Measurements from ENCODE around the gene ANXA2R.

The ANXA2R gene

DNA sequence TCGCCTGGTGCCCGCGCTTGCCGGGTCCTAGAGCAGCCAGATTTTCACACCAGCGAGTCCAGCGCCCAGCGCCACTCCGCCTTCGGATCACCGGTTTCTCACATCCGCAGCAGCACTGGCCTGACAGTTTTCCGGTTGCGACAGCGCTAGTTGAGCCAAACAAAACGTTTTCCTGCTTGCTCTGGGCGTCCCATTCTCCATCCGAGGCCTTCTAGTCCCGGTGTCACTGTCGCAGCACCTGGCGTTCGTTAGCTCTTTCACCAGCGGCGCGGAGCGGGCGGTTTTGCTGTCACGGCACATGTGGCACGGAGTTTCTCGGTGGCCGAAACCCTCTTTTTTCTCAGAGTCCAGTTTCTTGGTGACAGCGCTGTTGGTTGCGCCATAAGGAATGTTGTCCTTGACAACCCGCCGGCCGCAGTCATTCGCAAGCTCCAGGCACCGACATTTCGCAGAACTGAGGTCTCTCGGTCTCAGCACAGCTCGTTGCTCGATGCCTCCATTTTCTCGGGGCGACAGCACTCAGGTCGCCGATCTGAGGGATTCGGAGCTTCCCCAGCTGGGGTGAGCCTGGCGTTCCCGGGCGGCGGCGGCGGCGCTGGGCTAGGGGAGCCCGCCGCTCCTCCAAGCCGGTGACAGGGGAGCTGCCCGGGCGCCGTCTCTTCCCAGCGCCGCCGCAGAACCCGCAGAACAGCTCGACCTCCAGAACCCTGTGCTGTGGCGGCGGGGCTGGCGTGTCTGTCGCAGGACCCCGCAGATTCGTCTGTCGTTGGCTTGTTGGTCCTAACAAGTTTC lies 47.8 kb downstream of the ANXA2R start:
- peak overlapping the region; percentile 88 for H4K91ac ChIP-seq (ENCODE audit: low read length)

DNA sequence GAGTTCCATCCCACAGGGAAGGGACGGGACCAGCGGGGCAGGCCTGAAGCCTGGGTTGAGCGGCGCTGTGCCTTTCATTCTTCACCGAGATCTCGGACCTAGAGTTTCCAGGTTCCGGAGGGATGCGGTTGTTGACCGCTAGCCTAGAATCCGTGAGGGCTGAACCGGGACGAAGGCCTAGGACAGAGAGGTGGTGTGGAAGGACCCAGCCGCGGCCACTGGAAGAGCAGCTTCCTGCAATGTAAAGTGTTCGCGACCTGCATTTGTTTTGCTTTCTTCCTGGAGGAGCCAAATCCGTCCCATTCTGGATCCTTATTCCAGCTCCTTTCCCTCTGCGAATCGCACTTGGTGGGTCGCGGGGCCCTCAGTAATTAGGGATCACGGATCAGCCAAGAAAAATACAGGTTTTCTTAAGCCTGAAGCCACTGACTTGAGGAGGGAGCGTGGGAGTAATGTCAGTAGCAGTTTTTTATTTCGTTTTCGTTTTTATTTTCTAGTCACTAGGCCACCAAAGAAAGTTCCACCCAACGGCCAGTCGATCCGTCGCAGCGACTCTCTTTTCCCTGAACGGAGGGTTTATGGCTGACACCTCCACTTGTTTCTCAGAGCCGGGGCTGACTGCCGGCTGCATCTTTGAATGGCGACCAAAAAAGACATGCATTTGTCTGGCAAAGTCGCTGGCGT lies 48.6 kb downstream of the ANXA2R start:
- no peak for DNase-seq

More for the DNA sequence above, 47.8 kb downstream of the ANXA2R start:
- Histone ChIP-seq H3K27ac (ENCODE audit: low read length, poor library complexity, severe bottlenecking) (peak overlapping the region; percentile 60), H4K8ac (ENCODE audit: low read length) (peak overlapping the region; percentile 63), H3K4me1 (ENCODE audit: control insufficient read depth, insufficient read depth, low read depth, low read length) (peaks cover 10% of the 10 kb centered on the region), H2BK120ac (ENCODE audit: low read depth, low read length) (peak overlapping the region; percentile 93), H3K36me3 (ENCODE audit: control insufficient read depth in 1 of 2, insufficient read depth in 2 of 2, low read depth in 1 of 2, low read length in 2 of 2) (peaks cover 0 to 3% of the 10 kb centered on the region in 2 experiments), H3K27me3 (ENCODE audit: control insufficient read depth in 1 of 2, insufficient read depth in 1 of 2, low read length in 2 of 2) (no peaks in the 10 kb centered on the region), H3K4me2 (ENCODE audit: low read length, poor library complexity, severe bottlenecking) (peak overlapping the region; percentile 83), H2BK15ac (ENCODE audit: low read depth, poor library complexity, severe bottlenecking) (peak overlapping the region; percentile 44), H3K18ac (ENCODE audit: low read depth in 1 of 2, low read length in 2 of 2) (peak overlapping the region; percentile 87 to 94), H3K14ac (ENCODE audit: low read length in 2 of 2) (peak overlapping the region in 1 of 2 experiments; percentile 71), H2AK5ac (ENCODE audit: low read length, severe bottlenecking) (no peak overlapping the region), H2BK12ac (ENCODE audit: low read length in 2 of 2) (peak overlapping the region; percentile 51 to 64), H3K4ac (ENCODE audit: low read depth in 1 of 2, low read length in 2 of 2) (peak overlapping the region; percentile 93 to 94), H3K4me3 (ENCODE audit: insufficient read depth in 1 of 2, low read depth in 1 of 2, low read length in 2 of 2) (peak overlapping the region; percentile 63 to 81), H3K9me3 (ENCODE audit: control insufficient read depth, low read length) (peaks cover 5% of the 10 kb centered on the region), H2AFZ (ENCODE audit: low read depth, low read length) (peak overlapping the region; percentile 66), H2BK5ac (ENCODE audit: low read depth, low read length, poor library complexity, severe bottlenecking) (no peak overlapping the region), H3K9ac (ENCODE audit: low read length) (peak overlapping the region; percentile 98), H3K23ac (ENCODE audit: low read length in 2 of 2) (peak overlapping the region in 1 of 2 experiments; percentile 57), H3K79me1 (replicated peaks; ENCODE audit: low read length, poor library complexity, severe bottlenecking) (peaks cover 6% of the 10 kb centered on the region)
- DNase-seq: peak; percentile 93
- WGBS: 1% methylated on average over 71 of the region's 71 CpGs

DNA sequence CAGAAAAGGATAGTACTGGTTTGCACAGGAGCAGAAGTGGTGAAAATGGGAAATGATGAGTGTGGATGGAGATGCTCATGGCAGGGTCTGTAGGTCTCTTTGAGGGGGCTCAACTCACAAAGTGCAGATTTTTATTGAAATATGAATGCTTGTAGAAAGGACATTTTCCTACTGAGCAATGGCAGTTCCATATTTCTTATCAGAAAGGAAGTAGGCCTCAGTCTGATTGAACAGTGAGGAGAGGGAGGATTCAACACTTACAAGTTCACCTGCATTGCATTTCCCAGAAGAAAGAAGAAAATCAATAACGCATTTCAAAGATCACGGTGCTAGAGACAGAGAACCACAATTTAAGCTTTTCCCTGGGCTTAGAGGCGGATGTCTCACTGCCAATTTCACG lies 49.2 kb downstream of the ANXA2R start:
- Histone ChIP-seq H3K4me3 (ENCODE audit: insufficient read depth in 1 of 2, low read depth in 1 of 2, low read length in 2 of 2) (peak overlapping the region in 1 of 2 experiments; percentile 81), H2AK5ac (ENCODE audit: low read length, severe bottlenecking) (peak overlapping the region; percentile 38), H3K36me3 (ENCODE audit: control insufficient read depth in 1 of 2, insufficient read depth in 2 of 2, low read depth in 1 of 2, low read length in 2 of 2) (no peaks in the 10 kb centered on the region), H4K91ac (ENCODE audit: low read length) (no peak overlapping the region), H2BK120ac (ENCODE audit: low read depth, low read length) (peak overlapping the region; percentile 42), H2BK15ac (ENCODE audit: low read depth, poor library complexity, severe bottlenecking) (peak overlapping the region; percentile 82), H3K79me1 (replicated peaks; ENCODE audit: low read length, poor library complexity, severe bottlenecking) (peaks cover 6% of the 10 kb centered on the region), H3K27ac (ENCODE audit: low read length, poor library complexity, severe bottlenecking) (no peak overlapping the region), H2BK12ac (ENCODE audit: low read length in 2 of 2) (no peak overlapping the region), H3K9ac (ENCODE audit: low read length) (no peak overlapping the region), H4K8ac (ENCODE audit: low read length) (no peak overlapping the region), H2AFZ (ENCODE audit: low read depth, low read length) (no peak overlapping the region), H3K4ac (ENCODE audit: low read depth in 1 of 2, low read length in 2 of 2) (no peak overlapping the region), H3K4me2 (ENCODE audit: low read length, poor library complexity, severe bottlenecking) (no peak overlapping the region), H3K4me1 (ENCODE audit: control insufficient read depth, insufficient read depth, low read depth, low read length) (peaks cover 10% of the 10 kb centered on the region), H3K18ac (ENCODE audit: low read depth in 1 of 2, low read length in 2 of 2) (peak overlapping the region; percentile 72 to 94), H3K27me3 (ENCODE audit: control insufficient read depth in 1 of 2, insufficient read depth in 1 of 2, low read length in 2 of 2) (no peaks in the 10 kb centered on the region), H3K23ac (ENCODE audit: low read length in 2 of 2) (no peak overlapping the region), H3K9me3 (ENCODE audit: control insufficient read depth, low read length) (peaks cover 5% of the 10 kb centered on the region), H2BK5ac (ENCODE audit: low read depth, low read length, poor library complexity, severe bottlenecking) (no peak overlapping the region), H3K14ac (ENCODE audit: low read length in 2 of 2) (no peak overlapping the region)
- WGBS: 98% methylated on average over 4 of the region's 4 CpGs
- DNase-seq: no peak

More for the DNA sequence above, 48.6 kb downstream of the ANXA2R start:
- Histone ChIP-seq H3K4me3 (ENCODE audit: insufficient read depth in 1 of 2, low read depth in 1 of 2, low read length in 2 of 2) (peak overlapping the region; percentile 63 to 81), H3K4me1 (ENCODE audit: control insufficient read depth, insufficient read depth, low read depth, low read length) (peaks cover 10% of the 10 kb centered on the region), H4K8ac (ENCODE audit: low read length) (peak overlapping the region; percentile 52), H3K9me3 (ENCODE audit: control insufficient read depth, low read length) (peaks cover 5% of the 10 kb centered on the region), H3K27ac (ENCODE audit: low read length, poor library complexity, severe bottlenecking) (peak overlapping the region; percentile 44), H2BK15ac (ENCODE audit: low read depth, poor library complexity, severe bottlenecking) (peak overlapping the region; percentile 82), H4K91ac (ENCODE audit: low read length) (peak overlapping the region; percentile 47), H2AFZ (ENCODE audit: low read depth, low read length) (peak overlapping the region; percentile 76), H3K79me1 (replicated peaks; ENCODE audit: low read length, poor library complexity, severe bottlenecking) (peaks cover 6% of the 10 kb centered on the region), H3K27me3 (ENCODE audit: control insufficient read depth in 1 of 2, insufficient read depth in 1 of 2, low read length in 2 of 2) (no peaks in the 10 kb centered on the region), H3K36me3 (ENCODE audit: control insufficient read depth in 1 of 2, insufficient read depth in 2 of 2, low read depth in 1 of 2, low read length in 2 of 2) (no peaks in the 10 kb centered on the region), H2BK120ac (ENCODE audit: low read depth, low read length) (peak overlapping the region; percentile 42), H3K4ac (ENCODE audit: low read depth in 1 of 2, low read length in 2 of 2) (peak overlapping the region; percentile 48 to 95), H3K14ac (ENCODE audit: low read length in 2 of 2) (peak overlapping the region in 1 of 2 experiments; percentile 1), H2AK5ac (ENCODE audit: low read length, severe bottlenecking) (peak overlapping the region; percentile 38), H2BK12ac (ENCODE audit: low read length in 2 of 2) (peak overlapping the region; percentile 18 to 71), H3K23ac (ENCODE audit: low read length in 2 of 2) (peak overlapping the region in 1 of 2 experiments; percentile 96), H2BK5ac (ENCODE audit: low read depth, low read length, poor library complexity, severe bottlenecking) (no peak overlapping the region), H3K9ac (ENCODE audit: low read length) (peak overlapping the region; percentile 98), H3K4me2 (ENCODE audit: low read length, poor library complexity, severe bottlenecking) (peak overlapping the region; percentile 83), H3K18ac (ENCODE audit: low read depth in 1 of 2, low read length in 2 of 2) (peak overlapping the region; percentile 87 to 94)
- WGBS: 46% methylated on average over 36 of the region's 36 CpGs
